SK-N-SH treated with all-trans-retinoic acid at 6 μM for 48 hours (cell line): ENCODE measurements around the gene CENPA.

ENCODE experiments used
- ARNTL ChIP-seq: fragments of 450-650 bp; formaldehyde crosslinking; IDR thresholded peaks from 2 replicates; pipeline ENCODE4 v1.5.0; 2020; ENCODE audit warnings: low read depth, mild to moderate bottlenecking, moderate library complexity, borderline replicate concordance
- CREB5 ChIP-seq: fragments of 250-450 bp; sonication (Bioruptor Pico); IDR thresholded peaks from 2 replicates; pipeline ENCODE4 v1.5.1; 2020; ENCODE audit warnings: low read depth, mild to moderate bottlenecking, moderate library complexity
- RARB ChIP-seq: fragments of 250-450 bp; sonication (Bioruptor Pico); IDR thresholded peaks from 2 replicates; pipeline ENCODE4 v1.8.0; 2021; ENCODE audit warnings: mild to moderate bottlenecking, moderate library complexity
- SNAI2 ChIP-seq: fragments of 250-450 bp; sonication (Bioruptor Pico); IDR thresholded peaks from 2 replicates; pipeline ENCODE4 v1.5.0; 2020; ENCODE audit warnings: mild to moderate bottlenecking, moderate library complexity
- TCF4 ChIP-seq: fragments of 250-450 bp; sonication (Bioruptor Pico); IDR thresholded peaks from 2 replicates; pipeline ENCODE4 v1.8.0; 2021; ENCODE audit warnings: mild to moderate bottlenecking, moderate library complexity, borderline replicate concordance
- TSHZ2 ChIP-seq: fragments of 250-450 bp; sonication (Bioruptor Pico); IDR thresholded peaks from 2 replicates; pipeline ENCODE4 v1.5.0; 2020; ENCODE audit warnings: mild to moderate bottlenecking, moderate library complexity
- TF ChIP-seq, protein P1 (sequence below): fragments of 250-450 bp; sonication (Bioruptor Pico); IDR thresholded peaks from 2 replicates; pipeline ENCODE4 v1.8.0; 2020; ENCODE audit warnings: mild to moderate bottlenecking, moderate library complexity, borderline replicate concordance

DNA sequence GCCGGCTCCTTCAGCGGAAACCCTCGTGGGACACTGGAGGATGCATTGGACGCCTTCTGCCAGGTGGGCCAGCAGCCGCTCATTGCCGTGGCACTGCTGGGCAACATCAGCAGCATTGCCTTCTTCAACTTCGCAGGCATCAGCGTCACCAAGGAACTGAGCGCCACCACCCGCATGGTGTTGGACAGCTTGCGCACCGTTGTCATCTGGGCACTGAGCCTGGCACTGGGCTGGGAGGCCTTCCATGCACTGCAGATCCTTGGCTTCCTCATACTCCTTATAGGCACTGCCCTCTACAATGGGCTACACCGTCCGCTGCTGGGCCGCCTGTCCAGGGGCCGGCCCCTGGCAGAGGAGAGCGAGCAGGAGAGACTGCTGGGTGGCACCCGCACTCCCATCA, 7.8 kb upstream of the CENPA start:
- TF ChIP-seq, protein P1, sequence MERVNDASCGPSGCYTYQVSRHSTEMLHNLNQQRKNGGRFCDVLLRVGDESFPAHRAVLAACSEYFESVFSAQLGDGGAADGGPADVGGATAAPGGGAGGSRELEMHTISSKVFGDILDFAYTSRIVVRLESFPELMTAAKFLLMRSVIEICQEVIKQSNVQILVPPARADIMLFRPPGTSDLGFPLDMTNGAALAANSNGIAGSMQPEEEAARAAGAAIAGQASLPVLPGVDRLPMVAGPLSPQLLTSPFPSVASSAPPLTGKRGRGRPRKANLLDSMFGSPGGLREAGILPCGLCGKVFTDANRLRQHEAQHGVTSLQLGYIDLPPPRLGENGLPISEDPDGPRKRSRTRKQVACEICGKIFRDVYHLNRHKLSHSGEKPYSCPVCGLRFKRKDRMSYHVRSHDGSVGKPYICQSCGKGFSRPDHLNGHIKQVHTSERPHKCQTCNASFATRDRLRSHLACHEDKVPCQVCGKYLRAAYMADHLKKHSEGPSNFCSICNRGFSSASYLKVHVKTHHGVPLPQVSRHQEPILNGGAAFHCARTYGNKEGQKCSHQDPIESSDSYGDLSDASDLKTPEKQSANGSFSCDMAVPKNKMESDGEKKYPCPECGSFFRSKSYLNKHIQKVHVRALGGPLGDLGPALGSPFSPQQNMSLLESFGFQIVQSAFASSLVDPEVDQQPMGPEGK (CRISPR knock-in tag): no peak
- TF ChIP-seq CREB5 (CRISPR knock-in tag) (no peak), TCF4 (no peak), ARNTL (no peak), SNAI2 (CRISPR knock-in tag) (no peak), RARB (CRISPR knock-in tag) (no peak), TSHZ2 (CRISPR knock-in tag) (no peak)
